ENCODE results near the gene CEP112.

DNA sequence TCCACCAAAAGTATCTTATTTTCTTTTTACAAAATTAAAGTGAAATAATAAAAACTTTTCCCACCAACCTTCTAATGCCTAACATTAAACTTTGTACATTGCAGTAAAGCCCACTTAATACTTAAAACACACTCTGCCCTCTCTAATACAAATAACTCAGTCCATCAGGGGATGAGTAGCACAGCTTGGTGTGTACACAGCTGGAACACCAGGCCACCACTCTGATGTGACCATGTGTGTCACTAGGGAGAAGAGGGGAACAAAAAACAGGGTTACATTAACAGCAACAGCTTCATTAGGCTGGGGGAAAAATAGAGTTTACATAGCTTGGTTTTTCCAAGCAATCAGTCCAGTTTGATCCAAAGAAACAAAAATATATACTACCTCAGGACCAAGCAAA, 295.0 kb downstream of the CEP112 start:
- TF ChIP-seq, protein P1, sequence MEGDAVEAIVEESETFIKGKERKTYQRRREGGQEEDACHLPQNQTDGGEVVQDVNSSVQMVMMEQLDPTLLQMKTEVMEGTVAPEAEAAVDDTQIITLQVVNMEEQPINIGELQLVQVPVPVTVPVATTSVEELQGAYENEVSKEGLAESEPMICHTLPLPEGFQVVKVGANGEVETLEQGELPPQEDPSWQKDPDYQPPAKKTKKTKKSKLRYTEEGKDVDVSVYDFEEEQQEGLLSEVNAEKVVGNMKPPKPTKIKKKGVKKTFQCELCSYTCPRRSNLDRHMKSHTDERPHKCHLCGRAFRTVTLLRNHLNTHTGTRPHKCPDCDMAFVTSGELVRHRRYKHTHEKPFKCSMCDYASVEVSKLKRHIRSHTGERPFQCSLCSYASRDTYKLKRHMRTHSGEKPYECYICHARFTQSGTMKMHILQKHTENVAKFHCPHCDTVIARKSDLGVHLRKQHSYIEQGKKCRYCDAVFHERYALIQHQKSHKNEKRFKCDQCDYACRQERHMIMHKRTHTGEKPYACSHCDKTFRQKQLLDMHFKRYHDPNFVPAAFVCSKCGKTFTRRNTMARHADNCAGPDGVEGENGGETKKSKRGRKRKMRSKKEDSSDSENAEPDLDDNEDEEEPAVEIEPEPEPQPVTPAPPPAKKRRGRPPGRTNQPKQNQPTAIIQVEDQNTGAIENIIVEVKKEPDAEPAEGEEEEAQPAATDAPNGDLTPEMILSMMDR (IDR thresholded peaks at IDR 0.05) = no peak
- TF ChIP-seq SP1 (CRISPR knock-in tag; conservative IDR thresholded peaks at IDR 0.05) (no peak), TP53 (CRISPR knock-in tag; IDR thresholded peaks at IDR 0.05) (no peak), RORB (CRISPR knock-in tag; IDR thresholded peaks at IDR 0.05) (no peak), NR3C1 (CRISPR knock-in tag; conservative IDR thresholded peaks at IDR 0.05; ENCODE audit: low read depth) (no peak)
- TF ChIP-seq, protein P2, sequence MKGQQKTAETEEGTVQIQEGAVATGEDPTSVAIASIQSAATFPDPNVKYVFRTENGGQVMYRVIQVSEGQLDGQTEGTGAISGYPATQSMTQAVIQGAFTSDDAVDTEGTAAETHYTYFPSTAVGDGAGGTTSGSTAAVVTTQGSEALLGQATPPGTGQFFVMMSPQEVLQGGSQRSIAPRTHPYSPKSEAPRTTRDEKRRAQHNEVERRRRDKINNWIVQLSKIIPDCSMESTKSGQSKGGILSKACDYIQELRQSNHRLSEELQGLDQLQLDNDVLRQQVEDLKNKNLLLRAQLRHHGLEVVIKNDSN (CRISPR knock-in tag; IDR thresholded peaks at IDR 0.05) = no peak
- TF ChIP-seq, protein P3, sequence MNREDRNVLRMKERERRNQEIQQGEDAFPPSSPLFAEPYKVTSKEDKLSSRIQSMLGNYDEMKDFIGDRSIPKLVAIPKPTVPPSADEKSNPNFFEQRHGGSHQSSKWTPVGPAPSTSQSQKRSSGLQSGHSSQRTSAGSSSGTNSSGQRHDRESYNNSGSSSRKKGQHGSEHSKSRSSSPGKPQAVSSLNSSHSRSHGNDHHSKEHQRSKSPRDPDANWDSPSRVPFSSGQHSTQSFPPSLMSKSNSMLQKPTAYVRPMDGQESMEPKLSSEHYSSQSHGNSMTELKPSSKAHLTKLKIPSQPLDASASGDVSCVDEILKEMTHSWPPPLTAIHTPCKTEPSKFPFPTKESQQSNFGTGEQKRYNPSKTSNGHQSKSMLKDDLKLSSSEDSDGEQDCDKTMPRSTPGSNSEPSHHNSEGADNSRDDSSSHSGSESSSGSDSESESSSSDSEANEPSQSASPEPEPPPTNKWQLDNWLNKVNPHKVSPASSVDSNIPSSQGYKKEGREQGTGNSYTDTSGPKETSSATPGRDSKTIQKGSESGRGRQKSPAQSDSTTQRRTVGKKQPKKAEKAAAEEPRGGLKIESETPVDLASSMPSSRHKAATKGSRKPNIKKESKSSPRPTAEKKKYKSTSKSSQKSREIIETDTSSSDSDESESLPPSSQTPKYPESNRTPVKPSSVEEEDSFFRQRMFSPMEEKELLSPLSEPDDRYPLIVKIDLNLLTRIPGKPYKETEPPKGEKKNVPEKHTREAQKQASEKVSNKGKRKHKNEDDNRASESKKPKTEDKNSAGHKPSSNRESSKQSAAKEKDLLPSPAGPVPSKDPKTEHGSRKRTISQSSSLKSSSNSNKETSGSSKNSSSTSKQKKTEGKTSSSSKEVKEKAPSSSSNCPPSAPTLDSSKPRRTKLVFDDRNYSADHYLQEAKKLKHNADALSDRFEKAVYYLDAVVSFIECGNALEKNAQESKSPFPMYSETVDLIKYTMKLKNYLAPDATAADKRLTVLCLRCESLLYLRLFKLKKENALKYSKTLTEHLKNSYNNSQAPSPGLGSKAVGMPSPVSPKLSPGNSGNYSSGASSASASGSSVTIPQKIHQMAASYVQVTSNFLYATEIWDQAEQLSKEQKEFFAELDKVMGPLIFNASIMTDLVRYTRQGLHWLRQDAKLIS (CRISPR knock-in tag; IDR thresholded peaks at IDR 0.05; ENCODE audit: borderline replicate concordance) = no peak

Measured in WTC11 (cell line).